GM12878 (cell line): ENCODE results near the gene KRTAP2-4. TPM values are rescaled to one million over a fixed set of nuclear protein-coding genes. Genes with fewer than 3 reads are reported as not detected.

Experiments
- ATAC-seq: fragments of 200-7000 bp; cut with Tn5 transposase; 3 replicates; pipeline ENCODE4 v1.9.1; 2020; ENCODE audit warnings: mild to moderate bottlenecking, moderate library complexity
- BruUV-seq: library from RNA; stranded (reverse); fragments of 400-500 nt; replicated peaks from 2 replicates; lab custom pipeline; 2021; lab: Mats Ljungman, UMichigan
- CTCF ChIA-PET: fragments of 300-600 bp; sonication (Branson Sonifier 250); formaldehyde crosslinking; extraction: SDS; loops from one replicate; lab custom pipeline; 2021; ENCODE audit warnings: inconsistent platforms; lab: Yijun Ruan, JAX
- POLR2A ChIA-PET: fragments of 350-600 bp; formaldehyde crosslinking; extraction: SDS; loops from one replicate; lab custom pipeline; 2021; ENCODE audit warnings: inconsistent platforms; lab: Charles Lee
- RAD21 ChIA-PET: fragments of 300-600 bp; sonication (Branson Sonifier 250); formaldehyde crosslinking; loops from one replicate; lab custom pipeline; 2023; ENCODE audit warnings: antibody characterized with exemption; ENCODE audit not compliant: unreplicated experiment; lab: Charles Lee
- SMC1A ChIA-PET: fragments of 300-600 bp; sonication (Branson Sonifier 250); formaldehyde crosslinking; loops from one replicate; lab custom pipeline; 2023; ENCODE audit not compliant: unreplicated experiment, uncharacterized antibody; lab: Charles Lee
- DNase-seq: peaks from one replicate; pipeline ENCODE4 v3.0.0-alpha.2; 2011; ENCODE audit warnings: low read depth, low spot score
- FAIRE-seq: peaks from 3 replicates; lab custom pipeline; 2011; peaks lifted over from hg19 to GRCh38; lab: Jason Lieb, UNC
- H2AFZ ChIP-seq: 2 replicates; pipeline ENCODE4 v1.6.0; 2011; ENCODE audit warnings: low read depth, low read length, control low read depth; ENCODE audit not compliant: control insufficient read depth
- H3K27ac ChIP-seq: 2 replicates; pipeline ENCODE4 v1.5.1; 2011; ENCODE audit warnings: control low read depth; ENCODE audit not compliant: control insufficient read depth, insufficient read depth
- H3K27me3 ChIP-seq, 2 experiments: replicated peaks in 1 of 2; 2 replicates each; pipeline versions ENCODE4 v1.6.0 to v1.6.1; 2011; ENCODE audit warnings: low read length in 1 of 2; ENCODE audit not compliant: control insufficient read depth in 2 of 2, insufficient read depth in 2 of 2
- H3K36me3 ChIP-seq, 2 experiments: 2 replicates each; pipeline ENCODE4 v1.5.1; 2011; ENCODE audit warnings: low read length in 1 of 2; ENCODE audit not compliant: control insufficient read depth in 2 of 2, insufficient read depth in 2 of 2
- H3K4me1 ChIP-seq: 2 replicates; pipeline ENCODE4 v1.6.1; 2011; ENCODE audit warnings: mild to moderate bottlenecking, low read length, moderate library complexity, mixed read lengths; ENCODE audit not compliant: control insufficient read depth, insufficient read depth
- H3K4me2 ChIP-seq: 2 replicates; pipeline ENCODE4 v1.6.0; 2011; ENCODE audit warnings: control low read depth; ENCODE audit not compliant: control insufficient read depth, insufficient read depth
- H3K4me3 ChIP-seq: fragments of 200-600 bp; sonication (generic); 2 replicates; pipeline ENCODE4 v1.5.1; 2016
- H3K79me2 ChIP-seq: 2 replicates; pipeline ENCODE4 v1.6.0; 2011; ENCODE audit warnings: low read length; ENCODE audit not compliant: control insufficient read depth, insufficient read depth
- H3K9ac ChIP-seq: 2 replicates; pipeline ENCODE4 v1.8.0; 2011; ENCODE audit warnings: low read length, control low read depth, mixed read lengths; ENCODE audit not compliant: control insufficient read depth, insufficient read depth
- H3K9me3 ChIP-seq: replicated peaks from 3 replicates; pipeline ENCODE4 v1.5.1; 2011; ENCODE audit warnings: mild to moderate bottlenecking, low read length; ENCODE audit not compliant: control insufficient read depth, insufficient read depth
- H4K20me1 ChIP-seq: 2 replicates; pipeline ENCODE4 v1.6.0; 2011; ENCODE audit not compliant: control insufficient read depth, insufficient read depth
- BMI1 ChIP-seq: fragments of 450-650 bp; IDR thresholded peaks from 2 replicates; pipeline ENCODE4 v1.6.1; 2016; ENCODE audit warnings: mild to moderate bottlenecking, moderate library complexity, borderline replicate concordance
- CEBPB ChIP-seq, 2 experiments: fragments of 150-350 bp in 1 of 2; IDR thresholded peaks; 2 replicates each; pipeline ENCODE4 v1.6.1; 2012 to 2014; ENCODE audit warnings: low read depth in 2 of 2, low read length in 2 of 2, borderline replicate concordance in 1 of 2, inconsistent platforms in 1 of 2
- CHD4 ChIP-seq: fragments of 200-600 bp; sonication (generic); IDR thresholded peaks from 2 replicates; pipeline ENCODE4 v1.6.1; 2016; ENCODE audit warnings: mild to moderate bottlenecking
- GATAD2B ChIP-seq: fragments of 450-650 bp; conservative IDR thresholded peaks from 2 replicates; pipeline ENCODE4 v1.6.1; 2017; ENCODE audit warnings: low read depth, mild to moderate bottlenecking, moderate library complexity
- MTA2 ChIP-seq: fragments of 450-650 bp; IDR thresholded peaks from 2 replicates; pipeline ENCODE4 v1.6.1; 2016; ENCODE audit warnings: low read depth, mild to moderate bottlenecking, moderate library complexity
- NBN ChIP-seq: fragments of 450-650 bp; IDR thresholded peaks from 2 replicates; pipeline ENCODE4 v1.6.1; 2016
- STAT3 ChIP-seq: IDR thresholded peaks from 2 replicates; pipeline ENCODE4 v1.6.1; 2011; ENCODE audit warnings: low read depth, low read length, improper control_type of control experiment
- ZNF592 ChIP-seq: fragments of 450-650 bp; IDR thresholded peaks from 2 replicates; pipeline ENCODE4 v1.6.1; 2017; ENCODE audit warnings: mild to moderate bottlenecking, moderate library complexity
- WGBS: methylation state at CpG from one replicate; pipeline ENCODE4 v1.1.6; 2016; ENCODE audit warnings: low lambda C conversion rate; ENCODE audit not compliant: insufficient replicate concordance, insufficient coverage; ENCODE audit errors: missing lambda C conversion rate; 5-methylcytosine and 5-hydroxymethylcytosine counted together
- in situ Hi-C: fragments of 300-500 bp; cut with MboI; formaldehyde crosslinking; loops from 9 replicates; pipeline ENCODE4 v1.14.3; 2018; ENCODE audit warnings: mixed read lengths
- intact Hi-C: fragments of 100-400 bp; cut with micrococcal nuclease; formaldehyde crosslinking; loops from one replicate; pipeline ENCODE4 v1.14.2; 2022; ENCODE audit not compliant: unreplicated experiment
- polyA plus RNA-seq, 11 experiments: library from polyadenylated mRNA; depleted of rRNA in 4 of 11; unstranded in 6 of 11; stranded (reverse) in 5 of 11; fragments of >200 nt; fragmentation: Nextera tagmentation in 4 of 11; fragmentation: Illumina TruSeq in 1 of 11; extraction: Ambion mirVana in 4 of 11; extraction: Trizol in 1 of 11; gene quantifications; 1 replicate in 1 of 11; 2 replicates in 10 of 11; pipeline versions ENCODE4 v1.2.1 to v1.2.3, GENCODE V29; 2011 to 2016; ENCODE audit warnings: inconsistent platforms in 2 of 11, missing spikeins in 2 of 11, low read depth in 1 of 11
- total RNA-seq, 4 experiments: library from RNA; depleted of rRNA in 3 of 4; stranded (reverse); fragments of >200 nt in 3 of 4; fragmentation: Illumina TruSeq in 1 of 4; extraction: Trizol in 1 of 4; gene quantifications; 2 replicates each; pipeline versions ENCODE4 v1.2.1 to v1.2.3, GENCODE V29; 2013 to 2021

KRTAP2-4 gene
- total and polyA plus RNA-seq, 10 of the 15 experiments (the other 5 are each of a cell fraction or from before 2014, with no cell fraction given), result not detected

GRCh38 chr17:41073676-41074075 lies 8.0 kb upstream of the KRTAP2-4 start (continued):
- TF ChIP-seq ZNF592, result no peak
- TF ChIP-seq, all 136 proteins: peak for 0

GRCh38 chr17:41071606-41072360 lies 6.1 kb upstream of the KRTAP2-4 start:
- H3K9ac ChIP-seq, result no peak overlapping the region
- DNase-seq, result no peak
- TF ChIP-seq BMI1 (no peak), ZNF592 (no peak), STAT3 (no peak), CEBPB (IDR thresholded peaks at IDR 0.05; ENCODE audit: borderline replicate concordance in 1 of 2, low read depth in 2 of 2, low read length in 2 of 2) (no peak), CHD4 (no peak), MTA2 (no peak), NBN (no peak), GATAD2B (no peak)
- H3K27ac ChIP-seq, result no peak overlapping the region
- no peak for FAIRE-seq
- H3K27me3 ChIP-seq, result no peaks in the 10 kb centered on the region; a peak in 1 of 4 replicates
- H3K9me3 ChIP-seq, result no peaks in the 10 kb centered on the region
- ChIA-PET SMC1A (no interaction called here), POLR2A (no interaction called here), CTCF (no interaction called here), RAD21 (no interaction called here)
- no peaks in the 10 kb centered on the region for H4K20me1 ChIP-seq
- no peak overlapping the region for H3K4me2 ChIP-seq
- ATAC-seq, result no peak
- in situ Hi-C loops, result no loop called here
- no peaks in the 10 kb centered on the region for H3K79me2 ChIP-seq
- intact Hi-C loops, result no loop called here
- H3K4me1 ChIP-seq, result no peaks in the 10 kb centered on the region
- no peaks in the 10 kb centered on the region for H3K36me3 ChIP-seq
- no TSS peak for BruUV-seq
- no peak overlapping the region for H2AFZ ChIP-seq
- H3K4me3 ChIP-seq, result no peak overlapping the region
- 43% methylated on average over 5 of the region's 5 CpGs for WGBS
